ENCODE measurements around the gene RNF44. TPM values are rescaled to one million over a fixed set of nuclear protein-coding genes. Genes with fewer than 3 reads are reported as not detected.

Gene RNF44
- total RNA-seq, 1 experiment from 2014 or later, result 172 TPM

GRCh38 chr5:176542135-176542595, 5.0 kb upstream of the RNF44 start:
- H3K27ac Mint-ChIP-seq, result peak overlapping the region; percentile 76 to 89 (median 77); a peak in 5 of 7 replicates
- H2BK12ac ChIP-seq (ENCODE audit: insufficient read length, low read depth, low read length), result no peak overlapping the region
- H3K4ac ChIP-seq (ENCODE audit: low read depth, low read length), result no peak overlapping the region
- H3K23ac ChIP-seq (ENCODE audit: insufficient read length, low read depth, low read length), result no peak overlapping the region
- H4K20me1 ChIP-seq (ENCODE audit: control insufficient read depth, insufficient read depth, insufficient read length), result peaks cover 4% of the 10 kb centered on the region
- no peak overlapping the region for H3K56ac ChIP-seq (ENCODE audit: insufficient read length, low read depth, low read length)
- no peaks in the 10 kb centered on the region for H3K9me3 ChIP-seq (ENCODE audit: control insufficient read depth, low read depth, low read length)
- H3K79me1 ChIP-seq (ENCODE audit: insufficient read depth, low read depth, low read length, poor library complexity, severe bottlenecking), result no peaks in the 10 kb centered on the region
- peaks cover 13% of the 10 kb centered on the region; the same call in 1 of the 2 replicates for H3K4me1 ChIP-seq (ENCODE audit: insufficient read depth, low read length)
- no peak overlapping the region for H2BK5ac ChIP-seq (ENCODE audit: insufficient read length, low read length)
- H3K14ac ChIP-seq (ENCODE audit: insufficient read depth, low read length), result peak overlapping the region; percentile 37
- peaks cover 47 to 50% of the 10 kb centered on the region in 2 experiments for H3K4me1 Mint-ChIP-seq
- H3K9ac ChIP-seq (ENCODE audit: extremely low read depth, insufficient read length, low read length), result no peak overlapping the region
- no peaks in the 10 kb centered on the region for H3K9me3 Mint-ChIP-seq
- H2BK20ac ChIP-seq (ENCODE audit: low read depth, low read length, poor library complexity, severe bottlenecking), result no peak overlapping the region
- peaks cover 3% of the 10 kb centered on the region; the same call in 1 of the 2 replicates for H3K27me3 Mint-ChIP-seq (ENCODE audit: low read depth)
- H3K79me2 ChIP-seq (ENCODE audit: insufficient read depth, low read length), result no peaks in the 10 kb centered on the region
- peaks cover 0 to 2% (median 2%) of the 10 kb centered on the region in 3 experiments; a peak in 3 of 7 replicates for H3K36me3 Mint-ChIP-seq (ENCODE audit: insufficient read depth in 1 of 3, low read depth in 3 of 3)
- H3K4me2 ChIP-seq (ENCODE audit: insufficient read depth, insufficient read length, low read length), result peak overlapping the region; percentile 55
- no peak overlapping the region for H2BK15ac ChIP-seq (ENCODE audit: low read depth, low read length)
- no peak overlapping the region for H4K91ac ChIP-seq (ENCODE audit: insufficient read length, low read depth, low read length)
- H2AK5ac ChIP-seq (ENCODE audit: insufficient read length, low read length), result no peak overlapping the region
- H3K27ac ChIP-seq (ENCODE audit: insufficient read length, low read depth, low read length), result no peak overlapping the region
- no peak overlapping the region for H3T11ph ChIP-seq (ENCODE audit: low read length)
- H3K18ac ChIP-seq (ENCODE audit: insufficient read length, low read depth, low read length), result no peak overlapping the region
- H2AFZ ChIP-seq (ENCODE audit: low read length), result no peak overlapping the region
- peak overlapping the region; percentile 75 to 87 for H3K4me3 Mint-ChIP-seq
- H4K5ac ChIP-seq (ENCODE audit: insufficient read length, low read depth, low read length), result no peak overlapping the region
- H3K27me3 ChIP-seq (ENCODE audit: insufficient read depth, low read length), result no peaks in the 10 kb centered on the region
- peak; percentile 69 for DNase-seq
- H4K8ac ChIP-seq (replicated peaks; ENCODE audit: insufficient read length, low read depth, low read length), result no peak overlapping the region
- H3K23me2 ChIP-seq (ENCODE audit: insufficient read length, low read depth, low read length, poor library complexity, severe bottlenecking), result peaks cover 15% of the 10 kb centered on the region
- no peak overlapping the region for H2BK120ac ChIP-seq (ENCODE audit: low read depth, low read length, poor library complexity, severe bottlenecking)
- no CpG with 5 or more reads among the region's 16 CpGs for WGBS (ENCODE audit: extremely low coverage, insufficient read length, low lambda C conversion rate)
- TF ChIP-seq, protein P1, sequence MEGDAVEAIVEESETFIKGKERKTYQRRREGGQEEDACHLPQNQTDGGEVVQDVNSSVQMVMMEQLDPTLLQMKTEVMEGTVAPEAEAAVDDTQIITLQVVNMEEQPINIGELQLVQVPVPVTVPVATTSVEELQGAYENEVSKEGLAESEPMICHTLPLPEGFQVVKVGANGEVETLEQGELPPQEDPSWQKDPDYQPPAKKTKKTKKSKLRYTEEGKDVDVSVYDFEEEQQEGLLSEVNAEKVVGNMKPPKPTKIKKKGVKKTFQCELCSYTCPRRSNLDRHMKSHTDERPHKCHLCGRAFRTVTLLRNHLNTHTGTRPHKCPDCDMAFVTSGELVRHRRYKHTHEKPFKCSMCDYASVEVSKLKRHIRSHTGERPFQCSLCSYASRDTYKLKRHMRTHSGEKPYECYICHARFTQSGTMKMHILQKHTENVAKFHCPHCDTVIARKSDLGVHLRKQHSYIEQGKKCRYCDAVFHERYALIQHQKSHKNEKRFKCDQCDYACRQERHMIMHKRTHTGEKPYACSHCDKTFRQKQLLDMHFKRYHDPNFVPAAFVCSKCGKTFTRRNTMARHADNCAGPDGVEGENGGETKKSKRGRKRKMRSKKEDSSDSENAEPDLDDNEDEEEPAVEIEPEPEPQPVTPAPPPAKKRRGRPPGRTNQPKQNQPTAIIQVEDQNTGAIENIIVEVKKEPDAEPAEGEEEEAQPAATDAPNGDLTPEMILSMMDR (conservative IDR thresholded peaks at IDR 0.05), result no peak

All from H9 (cell line).